ENCODE measurements around the gene TMA7B.
"Not testable (repeated sequence)": the region's sequence is repeated elsewhere in the genome, so short reads cannot be mapped to it uniquely, and the experiment has no call there.

TMA7B gene

DNA sequence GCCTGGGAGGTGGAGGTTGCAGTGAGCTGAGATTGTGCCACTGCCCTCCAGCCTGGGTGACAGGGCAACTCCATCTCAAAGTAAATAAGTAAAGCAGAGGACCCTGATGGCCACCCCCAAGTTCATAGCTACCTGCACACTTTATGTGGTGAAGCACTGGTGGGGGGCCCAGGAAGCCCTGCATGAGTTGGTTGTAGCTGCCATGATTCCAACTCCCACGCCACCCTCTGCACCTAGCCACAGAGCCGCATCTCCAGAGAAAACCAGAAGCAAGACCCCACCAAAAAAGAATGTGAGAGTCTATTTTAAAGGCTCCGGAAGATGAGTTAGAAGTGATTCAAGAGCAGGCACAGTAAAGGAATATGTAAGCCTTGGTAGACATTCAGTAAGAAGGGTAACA, 20.4 kb upstream of the TMA7B start:
- no peak for TF ChIP-seq POLR2A (IDR thresholded peaks at IDR 0.05; ENCODE audit: low read depth, low read length)
- DNase-seq (ENCODE audit: insufficient read length, low spot score) = no peak
- FAIRE-seq = no peak

DNA sequence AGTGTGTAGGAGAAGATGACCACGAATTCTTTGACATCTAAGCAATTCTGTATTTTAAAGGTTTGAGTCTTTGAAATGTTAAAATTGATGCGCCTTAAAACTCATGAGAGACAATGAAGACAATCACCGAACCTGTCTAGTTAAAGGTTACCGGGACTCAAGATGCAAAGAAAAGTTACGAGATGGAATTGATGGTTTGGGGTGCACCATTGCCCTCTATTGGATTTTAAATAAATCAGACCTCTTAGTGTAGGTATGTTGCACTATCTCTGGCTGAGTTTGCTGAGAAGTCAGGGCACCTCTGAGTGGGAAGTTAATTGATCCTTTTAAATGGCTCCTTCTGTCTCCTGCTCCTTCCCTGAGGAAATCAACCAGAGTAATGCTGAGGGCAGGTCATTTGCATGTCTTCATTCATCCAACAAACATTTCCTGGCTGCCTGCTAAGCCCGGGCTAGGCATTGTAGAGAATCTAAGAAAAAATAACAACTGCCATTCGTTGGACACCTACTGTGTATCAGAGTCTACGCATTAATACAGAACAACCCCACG, 19.4 kb upstream of the TMA7B start:
- DNase-seq (ENCODE audit: insufficient read length, low spot score) = no peak
- no peak for TF ChIP-seq POLR2A (IDR thresholded peaks at IDR 0.05; ENCODE audit: low read depth, low read length)
- no peak for FAIRE-seq

DNA sequence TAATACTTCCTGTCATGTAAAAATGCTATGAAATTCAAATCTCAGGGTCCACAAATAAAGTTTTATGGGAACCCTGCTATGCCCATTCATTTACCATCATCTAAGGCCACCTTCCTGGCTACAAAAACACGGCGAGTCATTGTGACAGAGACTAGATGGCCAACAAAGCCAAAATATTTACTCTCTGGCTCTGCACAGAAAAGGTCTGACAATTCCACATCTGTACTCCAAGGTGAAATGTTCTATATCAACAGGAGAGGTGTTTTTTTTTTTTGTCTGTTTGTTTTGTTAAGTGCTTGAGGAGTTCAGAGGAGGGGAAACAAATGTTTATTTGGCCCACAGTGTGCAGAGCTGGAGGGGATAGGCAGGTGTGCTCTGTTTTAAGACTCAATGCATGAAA, 18.6 kb upstream of the TMA7B start:
- TF ChIP-seq POLR2A (IDR thresholded peaks at IDR 0.05; ENCODE audit: low read depth, low read length) = no peak
- FAIRE-seq = no peak
- DNase-seq (ENCODE audit: insufficient read length, low spot score) = no peak

DNA sequence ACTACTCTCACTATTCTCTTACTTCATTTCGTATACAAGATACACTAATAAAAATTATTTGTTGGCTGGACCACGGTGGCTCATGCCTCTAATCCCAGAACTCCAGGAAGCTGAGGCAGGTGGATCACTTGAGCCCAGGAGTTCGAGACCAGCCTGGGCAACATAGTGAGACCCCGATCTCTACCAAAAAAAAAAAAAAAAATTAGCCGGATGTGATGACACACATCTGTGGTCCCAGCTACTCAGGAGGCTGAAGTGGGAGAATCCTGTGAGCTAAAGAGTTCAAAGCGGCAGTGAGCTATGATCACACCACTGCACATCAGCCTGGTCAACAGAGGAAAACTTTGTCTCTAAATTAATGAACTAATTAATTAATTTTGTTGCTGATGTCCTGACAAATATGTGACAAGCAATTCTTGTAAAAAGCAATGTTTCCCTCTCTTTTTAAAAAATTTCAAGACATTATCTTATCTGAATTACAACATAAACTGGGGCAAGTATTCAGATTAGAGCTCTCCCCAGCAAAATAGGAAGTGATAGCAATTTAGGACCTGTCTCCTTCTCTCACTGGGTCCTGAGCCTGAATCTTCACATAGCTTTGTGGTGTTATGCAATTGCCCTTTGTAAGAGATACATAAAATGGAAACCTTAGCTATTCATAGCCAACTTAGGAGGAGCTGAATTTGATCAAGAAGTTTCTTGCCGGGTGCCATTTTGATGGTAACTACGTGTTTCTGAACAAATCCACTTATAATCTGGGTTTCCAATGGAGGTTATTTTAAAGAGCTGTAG, 17.6 kb upstream of the TMA7B start:
- FAIRE-seq = no peak

DNA sequence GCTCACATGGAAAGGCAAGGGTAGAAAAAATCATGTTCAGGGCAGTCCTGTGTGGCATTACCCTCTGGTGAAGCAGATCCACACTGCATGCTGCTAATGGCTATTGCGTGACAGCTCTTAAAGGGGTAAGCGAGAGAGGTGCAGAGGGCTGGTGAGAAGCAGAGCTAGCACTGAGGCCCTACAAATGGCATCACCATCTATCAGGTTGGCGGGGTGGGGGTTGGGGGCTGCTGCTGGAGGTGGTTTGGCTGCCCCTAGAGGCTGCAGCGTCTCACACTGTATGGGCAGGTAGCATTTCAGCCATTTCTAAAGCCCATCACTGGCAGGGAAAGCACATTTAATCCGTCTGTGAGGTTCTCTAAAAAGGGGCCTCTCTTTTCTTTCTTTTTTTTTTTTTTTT, 16.9 kb upstream of the TMA7B start:
- no peak for FAIRE-seq
- no peak for TF ChIP-seq POLR2A (IDR thresholded peaks at IDR 0.05; ENCODE audit: low read depth, low read length)
- DNase-seq (ENCODE audit: insufficient read length, low spot score) = no peak

More for the DNA sequence above, 17.6 kb upstream of the TMA7B start:
- no peak for DNase-seq (ENCODE audit: insufficient read length, low spot score)
- TF ChIP-seq POLR2A (IDR thresholded peaks at IDR 0.05; ENCODE audit: low read depth, low read length) = no peak

DNA sequence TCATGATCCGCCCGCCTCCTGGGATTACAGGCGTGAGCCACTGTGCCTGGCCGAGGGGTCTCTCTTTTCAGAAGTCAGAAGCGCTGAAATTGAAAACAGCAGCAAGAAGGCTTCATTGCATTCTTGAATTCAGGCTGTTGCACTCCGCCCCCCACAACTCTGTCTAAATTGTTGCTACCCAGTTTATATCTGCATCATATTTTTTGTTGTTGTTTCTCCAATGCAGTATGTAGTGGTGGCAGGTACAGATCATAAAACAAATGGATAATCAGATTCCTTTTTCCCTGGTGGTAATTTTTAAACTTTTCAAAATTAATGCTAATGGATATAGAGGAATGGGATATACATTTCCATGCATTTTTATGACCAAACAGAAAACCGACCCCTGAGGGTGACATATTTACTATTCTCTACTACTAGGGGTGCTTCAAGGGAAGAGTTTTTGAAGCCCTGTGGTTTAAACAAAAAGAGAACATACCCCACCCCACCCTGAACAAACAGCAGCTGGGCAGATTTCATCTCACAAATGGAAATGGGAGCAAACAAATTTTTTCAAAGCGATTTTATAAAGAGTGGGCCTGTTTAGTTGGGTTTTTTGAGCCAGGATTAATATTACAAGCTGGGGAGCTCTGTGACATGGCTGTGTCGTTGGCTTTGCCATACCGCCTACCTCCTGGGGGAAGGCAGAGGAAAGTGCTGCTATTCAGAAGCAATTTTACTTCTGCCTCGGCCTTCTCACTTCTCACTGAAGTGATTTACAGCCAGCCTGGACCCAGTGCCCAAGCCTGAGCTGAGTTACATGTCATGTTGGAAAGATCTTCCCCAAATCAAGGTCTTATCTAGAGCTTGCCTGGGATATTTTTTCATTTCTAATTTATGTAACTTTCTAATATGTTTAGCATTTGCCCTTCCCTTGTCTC, 16.0 kb upstream of the TMA7B start:
- DNase-seq (ENCODE audit: insufficient read length, low spot score) = no peak
- no peak for TF ChIP-seq POLR2A (IDR thresholded peaks at IDR 0.05; ENCODE audit: low read depth, low read length)
- no peak for FAIRE-seq

DNA sequence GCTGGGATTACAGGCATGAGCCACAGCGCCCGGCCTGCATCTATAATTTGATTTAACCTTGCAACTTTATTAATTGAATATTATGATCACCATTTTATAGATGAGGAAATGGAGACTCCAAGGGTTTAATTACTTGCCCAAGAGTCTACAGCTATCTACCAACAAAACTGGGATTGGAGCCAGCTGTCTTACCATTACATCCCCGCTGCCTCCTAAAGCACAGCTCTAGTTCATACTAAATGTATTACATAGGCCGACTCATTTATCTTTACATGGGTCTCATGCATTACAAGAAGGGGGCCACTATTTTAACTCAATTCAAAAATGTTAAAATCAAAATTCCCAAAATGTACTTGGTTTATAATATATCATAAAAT, 14.1 kb upstream of the TMA7B start:
- TF ChIP-seq POLR2A (IDR thresholded peaks at IDR 0.05; ENCODE audit: low read depth, low read length) = no peak
- DNase-seq (ENCODE audit: insufficient read length, low spot score) (no peak), FAIRE-seq (no peak)

DNA sequence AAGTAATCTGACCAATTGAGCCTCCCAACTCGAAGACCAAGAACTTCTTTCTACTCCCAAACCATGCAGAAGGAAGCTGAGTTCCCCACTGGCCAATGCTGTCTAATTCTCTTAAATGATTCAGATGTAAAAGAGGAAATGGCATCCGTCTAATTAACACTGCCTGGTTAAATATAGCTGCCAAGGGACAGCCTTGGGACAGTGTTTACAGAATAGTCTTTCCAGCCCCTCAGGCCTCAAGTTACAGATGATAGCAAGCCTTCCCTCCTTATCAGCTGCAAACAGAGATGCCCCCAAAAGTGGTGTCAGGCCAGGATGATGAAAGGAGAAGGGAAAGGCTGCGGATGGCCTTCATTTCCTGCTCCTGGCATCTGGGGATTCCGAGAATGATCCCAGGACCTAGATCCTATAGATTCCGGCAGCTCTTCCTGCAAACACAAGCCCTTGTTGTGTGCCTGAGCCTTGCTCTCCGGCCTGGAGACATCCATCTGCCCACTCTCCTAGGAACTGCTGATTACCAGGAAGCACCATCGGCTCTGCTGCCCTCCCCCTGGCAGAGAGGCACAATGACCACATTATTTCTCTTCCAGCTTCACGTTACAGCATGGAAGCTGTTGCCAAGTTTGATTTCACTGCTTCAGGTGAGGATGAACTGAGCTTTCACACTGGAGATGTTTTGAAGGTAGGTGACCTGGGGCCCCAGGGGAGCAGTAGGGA, 13.5 kb upstream of the TMA7B start:
- no peak for TF ChIP-seq POLR2A (IDR thresholded peaks at IDR 0.05; ENCODE audit: low read depth, low read length)
- no peak for FAIRE-seq
- DNase-seq (ENCODE audit: insufficient read length, low spot score) = no peak

DNA sequence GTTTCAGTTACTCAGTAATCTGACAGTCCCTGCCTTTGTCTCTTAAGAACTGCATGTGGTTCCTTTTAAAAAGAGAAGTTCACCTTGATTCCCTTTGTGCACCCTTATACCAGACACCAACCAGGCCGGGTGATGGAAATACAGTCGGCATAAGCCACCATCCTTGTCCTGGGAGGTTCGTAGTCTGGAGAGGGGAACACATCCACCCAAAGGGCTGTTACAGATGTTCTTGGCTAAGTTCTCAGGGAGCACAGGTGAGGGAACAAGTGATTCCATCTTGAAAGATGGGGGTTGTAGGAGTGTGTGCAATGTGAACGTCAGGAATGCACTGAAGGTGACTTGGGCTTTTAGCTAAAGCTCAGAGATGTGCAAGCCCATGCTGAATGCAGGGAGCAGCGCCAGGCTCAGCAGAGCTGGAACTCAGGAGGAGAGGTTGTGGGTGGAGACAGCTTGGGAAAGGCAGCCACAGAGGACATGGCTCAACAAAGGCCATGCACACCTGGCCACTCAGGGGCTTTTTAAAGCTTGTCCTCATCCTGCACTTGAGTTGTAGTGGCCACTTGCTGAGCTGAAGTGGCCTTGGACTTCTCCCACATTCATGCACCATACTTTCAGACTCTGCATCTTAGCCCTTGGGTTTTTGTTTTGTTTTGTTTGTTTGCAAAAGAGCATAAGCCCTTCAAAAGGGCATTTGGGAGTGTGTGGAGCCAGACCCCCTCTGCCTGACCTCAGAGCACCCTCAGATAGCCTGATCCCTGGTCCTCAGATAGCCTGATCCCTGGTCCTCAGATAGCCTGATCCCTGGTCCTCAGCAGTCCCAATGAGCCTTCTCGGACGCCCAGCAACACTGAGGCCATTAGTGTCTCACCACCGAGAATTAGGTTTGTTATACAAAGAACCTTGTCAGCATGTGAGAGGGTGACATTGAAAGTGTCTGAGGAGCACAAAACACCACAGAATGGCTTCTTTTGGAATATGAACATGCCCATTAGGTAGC, 12.7 kb upstream of the TMA7B start:
- DNase-seq (ENCODE audit: insufficient read length, low spot score) (no peak), FAIRE-seq (no peak)
- TF ChIP-seq POLR2A (IDR thresholded peaks at IDR 0.05; ENCODE audit: low read depth, low read length) = no peak

DNA sequence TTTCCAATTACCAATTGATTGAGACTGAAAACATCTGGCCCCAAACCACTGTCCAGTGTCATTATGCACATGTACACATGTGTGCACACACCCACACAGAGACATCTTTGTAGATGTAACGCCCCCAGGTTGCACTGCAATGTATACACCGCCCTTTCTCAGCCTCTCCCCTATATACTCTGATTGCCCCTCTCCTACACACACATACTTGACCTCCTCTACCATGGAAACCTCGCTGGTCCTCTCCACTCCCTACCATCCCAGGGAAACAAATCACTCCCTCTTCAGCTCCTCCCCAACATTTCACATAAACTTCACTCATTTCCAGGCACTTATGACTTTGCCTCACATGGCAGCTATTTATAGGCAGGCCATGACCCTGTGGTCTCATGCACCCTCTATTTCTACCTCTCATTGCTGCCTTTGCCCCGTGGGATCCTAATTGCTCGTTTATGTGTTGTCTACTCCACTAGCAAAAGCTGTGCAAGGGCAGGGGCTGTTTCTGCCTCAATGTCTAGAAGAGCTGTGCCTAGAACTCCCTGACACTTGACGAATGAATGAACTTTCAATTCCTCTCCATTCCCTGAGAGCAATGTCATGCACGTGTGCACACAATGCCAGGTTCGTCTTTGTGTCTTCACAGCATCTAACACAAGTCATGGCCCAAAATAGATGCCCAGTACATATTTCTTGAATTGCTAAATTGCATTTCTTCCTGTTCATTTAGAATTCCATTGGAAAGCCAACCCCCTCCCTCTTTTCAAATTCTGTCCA, 10.0 kb upstream of the TMA7B start:
- FAIRE-seq (no peak), DNase-seq (ENCODE audit: insufficient read length, low spot score) (no peak)
- TF ChIP-seq POLR2A (IDR thresholded peaks at IDR 0.05; ENCODE audit: low read depth, low read length) = no peak

DNA sequence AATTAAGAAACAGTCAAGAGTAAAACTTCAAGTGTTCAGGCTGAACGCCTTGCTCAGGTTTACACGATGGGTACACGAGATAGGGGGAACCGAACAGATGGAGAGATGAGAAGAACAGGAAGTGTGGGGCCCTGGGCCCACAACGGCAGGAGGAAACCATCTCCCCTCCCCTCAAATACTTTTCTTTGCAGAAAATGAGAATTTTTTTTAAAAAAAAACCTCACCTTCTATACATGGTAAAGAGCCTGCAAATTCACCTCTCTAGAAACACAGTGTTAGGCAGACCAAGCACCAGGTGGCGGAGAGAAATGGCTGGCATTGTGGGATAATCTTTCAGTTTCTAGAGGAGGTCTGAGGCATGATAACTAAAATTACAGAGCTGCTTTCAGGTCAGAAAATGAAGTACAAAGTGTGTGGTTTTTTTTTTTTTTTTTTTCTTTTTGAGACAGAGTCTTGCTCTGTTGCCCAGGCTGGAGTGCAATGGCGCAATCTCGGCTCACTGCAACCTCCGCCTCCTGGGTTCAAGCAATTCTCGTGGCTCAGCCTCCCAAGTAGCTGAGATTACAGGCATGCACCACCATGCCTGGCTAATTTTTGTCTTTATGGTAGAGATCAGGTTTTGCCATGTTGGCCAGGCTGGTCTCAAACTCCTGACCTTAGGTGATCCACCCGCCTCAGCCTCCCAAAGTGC, 8.4 kb upstream of the TMA7B start:
- not testable (repeated sequence) for FAIRE-seq; DNase-seq (ENCODE audit: insufficient read length, low spot score)

DNA sequence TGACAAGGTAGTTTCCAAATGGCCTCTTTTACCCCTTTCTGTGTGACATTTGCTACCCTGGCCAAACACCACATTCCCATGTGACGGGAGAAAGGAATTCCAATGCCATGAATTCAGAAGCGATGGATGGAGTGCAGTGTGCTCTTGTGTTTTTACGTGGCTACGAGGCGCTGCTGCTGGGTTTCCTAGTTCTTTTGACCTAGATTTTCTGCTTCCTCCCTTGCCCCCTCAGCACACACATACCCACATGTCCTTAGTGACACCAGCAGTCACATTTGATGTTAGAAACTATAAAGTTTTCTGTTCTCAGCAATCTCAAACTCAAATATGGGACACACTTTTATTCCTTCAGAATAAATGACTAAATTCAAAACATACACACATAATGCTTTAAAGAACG, 7.8 kb upstream of the TMA7B start:
- TF ChIP-seq POLR2A (IDR thresholded peaks at IDR 0.05; ENCODE audit: low read depth, low read length) = no peak
- no peak for FAIRE-seq
- no peak for DNase-seq (ENCODE audit: insufficient read length, low spot score)
